CD1c-positive myeloid dendritic cell (primary cell): ENCODE results near the gene NADSYN1.
A peak's percentile ranks its signal among the peaks of the same experiment; 100 is the strongest.
"Not testable (repeated sequence)": the region's sequence is repeated elsewhere in the genome, so short reads cannot be mapped to it uniquely, and the experiment has no call there.

Source experiments
- DNase-seq: peaks from one replicate; pipeline ENCODE4 v3.0.0-alpha.2; 2016; ENCODE audit errors: extremely low spot score

NADSYN1 gene

GRCh38 chr11:71526796-71527575 is 74.0 kb downstream of the NADSYN1 start, which contains the start of gene KRTAP5-7:
Gene KRTAP5-7, plus strand, starts transcription at chr11:71527267. Its CDS starts 34 bp downstream, at chr11:71527301.
- not testable (repeated sequence) for DNase-seq

GRCh38 chr11:71527576-71528210 is 74.7 kb downstream of the NADSYN1 start:
- no peak for DNase-seq

GRCh38 chr11:71530602-71531001 is 77.6 kb downstream of the NADSYN1 start:
- no peak for DNase-seq

- peak; percentile 59 for DNase-seq
These were observed 79.1 kb downstream of the NADSYN1 start for GRCh38 chr11:71532036-71532610.

GRCh38 chr11:71534711-71535608 is 82.0 kb downstream of the NADSYN1 start:
- DNase-seq: not testable (repeated sequence)

GRCh38 chr11:71535825-71536224 is 82.8 kb downstream of the NADSYN1 start:
- no peak for DNase-seq

- no peak for DNase-seq
These were observed 84.5 kb downstream of the NADSYN1 start for GRCh38 chr11:71537537-71537936.

GRCh38 chr11:71537977-71538665 is 85.1 kb downstream of the NADSYN1 start, which contains the start of gene KRTAP5-8:
Gene KRTAP5-8, plus strand, starts transcription at chr11:71538025. Its CDS starts 31 bp downstream, at chr11:71538056.
- DNase-seq: not testable (repeated sequence)

- no peak for DNase-seq
These were observed 85.6 kb downstream of the NADSYN1 start for GRCh38 chr11:71538666-71538990.

GRCh38 chr11:71539017-71539416 is 86.0 kb downstream of the NADSYN1 start:
- DNase-seq: no peak

- not testable (repeated sequence) for DNase-seq
These were observed 87.0 kb downstream of the NADSYN1 start for GRCh38 chr11:71539971-71540370.

- not testable (repeated sequence) for DNase-seq
These were observed 87.7 kb downstream of the NADSYN1 start for GRCh38 chr11:71540521-71541304.

- DNase-seq: no peak
These were observed 89.4 kb downstream of the NADSYN1 start for GRCh38 chr11:71542382-71542781.

GRCh38 chr11:71542879-71543777 is 90.1 kb downstream of the NADSYN1 start:
- peak; percentile 45 for DNase-seq

- peak; percentile 73 for DNase-seq
These were observed 90.9 kb downstream of the NADSYN1 start for GRCh38 chr11:71543866-71544265.

- DNase-seq: no peak
These were observed 91.7 kb downstream of the NADSYN1 start for GRCh38 chr11:71544525-71545214.

GRCh38 chr11:71545405-71545966 is 92.5 kb downstream of the NADSYN1 start:
- DNase-seq: no peak

- no peak for DNase-seq
These were observed 95.1 kb downstream of the NADSYN1 start, which contains the start of gene KRTAP5-9 for GRCh38 chr11:71548120-71548519. Gene KRTAP5-9, plus strand, starts transcription at chr11:71548420. Its CDS starts 238 bp downstream, at chr11:71548658.
